Esophagus muscularis mucosa (tissue), 4 donors: Measurements from ENCODE around the gene GNAO1. TPM values are rescaled to one million over a fixed set of nuclear protein-coding genes. Genes with fewer than 3 reads are reported as not detected.
A peak's percentile ranks its signal among the peaks of the same experiment; 100 is the strongest.

ENCODE experiments used
- DNase-seq: peaks from one replicate; pipeline ENCODE4 v3.0.0-alpha.2; 2017; ENCODE audit errors: extremely low spot score
- H3K27ac ChIP-seq, 4 donors: fragments of 200-600 bp; sonication (generic); replicated peaks in 1 of 4; 1 replicate in 3 of 4; 2 replicates in 1 of 4; pipeline ENCODE4 v1.5.1; 2016 to 2019; ENCODE audit warnings: mild to moderate bottlenecking in 1 of 4
- H3K27me3 ChIP-seq, 4 donors: fragments of 200-600 bp; sonication (generic); one replicate each; pipeline versions ENCODE4 v1.5.1 to v1.6.0; 2016 to 2019
- H3K36me3 ChIP-seq, 4 donors: fragments of 200-600 bp; sonication (generic); one replicate each; pipeline ENCODE4 v1.5.1; 2016 to 2019
- H3K4me1 ChIP-seq, 4 donors: fragments of 200-600 bp; sonication (generic); one replicate each; pipeline ENCODE4 v1.5.1; 2016 to 2019
- H3K4me3 ChIP-seq, 4 donors: fragments of 200-600 bp; sonication (generic); 1 replicate in 2 of 4; 2 replicates in 2 of 4; pipeline ENCODE4 v1.5.1; 2016 to 2019; ENCODE audit warnings: mild to moderate bottlenecking in 4 of 4, moderate library complexity in 1 of 4
- H3K9me3 ChIP-seq, 4 donors: fragments of 200-600 bp; sonication (generic); 1 replicate in 3 of 4; 2 replicates in 1 of 4; pipeline ENCODE4 v1.5.1; 2016 to 2019
- EP300 ChIP-seq: sonication (generic); formaldehyde crosslinking; IDR thresholded peaks from one replicate; pipeline ENCODE4 v1.6.1; 2017; ENCODE audit warnings: antibody characterized with exemption
- POLR2A ChIP-seq: fragments of 450-650 bp; IDR thresholded peaks from one replicate; pipeline ENCODE4 v1.6.1; 2017; ENCODE audit warnings: antibody characterized with exemption, moderate library complexity, mild to moderate bottlenecking, low read depth
- POLR2AphosphoS5 ChIP-seq, 2 donors: sonication (generic); formaldehyde crosslinking; IDR thresholded peaks; one replicate each; pipeline ENCODE4 v1.6.1; 2017; ENCODE audit warnings: antibody characterized with exemption in 2 of 2
- WGBS: methylation state at CpG from one replicate; pipeline ENCODE4 v1.1.5; 2018; 5-methylcytosine and 5-hydroxymethylcytosine counted together
- intact Hi-C: fragments of 100-400 bp; cut with DNase I; formaldehyde crosslinking; loops from one replicate; pipeline ENCODE4 v1.15.1; 2023
- total RNA-seq, 4 donors: library from RNA; depleted of rRNA; stranded (reverse); fragments of >200 nt; gene quantifications; one replicate each; pipeline versions ENCODE4 v1.1.0 to v1.2.1, GENCODE V29; 2016
- TF ChIP-seq, protein P1 (sequence below), 3 experiments: fragments of 200-600 bp in 2 of 3; fragments of 450-650 bp in 1 of 3; sonication (generic) in 2 of 3; IDR thresholded peaks; one replicate each; pipeline ENCODE4 v1.5.1; 2017 to 2019; ENCODE audit warnings: antibody characterized with exemption in 3 of 3, mild to moderate bottlenecking in 2 of 3, moderate library complexity in 1 of 3

GNAO1 gene
- total RNA-seq, result 1 to 10 TPM; 2.1 to 6.8 (median 3.3) TPM

DNA sequence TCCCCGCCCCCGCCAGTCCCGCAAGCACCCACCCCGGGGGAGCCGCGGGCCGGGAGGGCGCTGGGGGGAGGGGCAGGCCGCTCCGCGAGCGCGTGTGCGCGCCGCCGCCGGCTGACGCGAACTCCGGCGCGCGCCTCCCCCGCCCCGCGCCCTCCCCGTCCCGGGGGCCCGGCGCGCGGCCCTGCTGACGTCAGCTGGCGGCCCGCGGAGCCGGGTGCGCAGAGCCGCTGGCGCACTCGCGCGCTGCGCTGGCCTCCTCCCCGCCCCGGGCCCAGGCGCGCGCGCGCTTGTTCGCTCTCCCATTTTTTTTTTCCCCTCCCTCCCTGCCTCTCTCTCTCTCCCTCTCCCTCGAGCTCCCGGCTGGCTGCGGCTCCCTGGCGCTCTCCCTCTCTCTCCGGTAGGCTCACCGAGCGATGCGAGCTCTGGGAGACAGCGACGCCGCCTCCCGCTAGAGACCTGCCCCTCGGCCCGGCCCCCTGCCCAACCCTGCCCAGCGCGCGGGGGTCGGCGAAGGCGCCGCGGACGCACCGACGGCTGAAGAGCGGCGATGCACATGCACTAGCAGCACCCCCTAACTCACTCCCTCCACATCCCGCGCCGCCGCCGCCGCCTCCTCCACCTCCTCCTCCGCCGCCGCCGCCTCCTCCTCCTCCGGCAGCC is at the start of gene GNAO1:
GNAO1 (plus strand) TSS at position 334 of the 660 bp plus-strand sequence. CDS start 747 bp downstream, outside the sequence.
- peak within 1 kb of the TSS; percentile 80 to 83 (median 82) for H3K27ac ChIP-seq
- no peak for DNase-seq
- peaks cover 0 to 46% (median 21%) of the 10 kb centered on the region in 4 donors for H3K27me3 ChIP-seq
- H3K9me3 ChIP-seq, result no peaks in the 10 kb centered on the region
- WGBS, result under 1% methylated on average over 37 of the region's 91 CpGs
- intact Hi-C loops, result no loop called here
- peaks cover 22 to 52% (median 48%) of the 10 kb centered on the region in 4 donors for H3K4me1 ChIP-seq
- H3K36me3 ChIP-seq, result no peaks in the 10 kb centered on the region
- H3K4me3 ChIP-seq, result peak within 1 kb of the TSS; percentile 64 to 84 (median 72)
- TF ChIP-seq, protein P1, sequence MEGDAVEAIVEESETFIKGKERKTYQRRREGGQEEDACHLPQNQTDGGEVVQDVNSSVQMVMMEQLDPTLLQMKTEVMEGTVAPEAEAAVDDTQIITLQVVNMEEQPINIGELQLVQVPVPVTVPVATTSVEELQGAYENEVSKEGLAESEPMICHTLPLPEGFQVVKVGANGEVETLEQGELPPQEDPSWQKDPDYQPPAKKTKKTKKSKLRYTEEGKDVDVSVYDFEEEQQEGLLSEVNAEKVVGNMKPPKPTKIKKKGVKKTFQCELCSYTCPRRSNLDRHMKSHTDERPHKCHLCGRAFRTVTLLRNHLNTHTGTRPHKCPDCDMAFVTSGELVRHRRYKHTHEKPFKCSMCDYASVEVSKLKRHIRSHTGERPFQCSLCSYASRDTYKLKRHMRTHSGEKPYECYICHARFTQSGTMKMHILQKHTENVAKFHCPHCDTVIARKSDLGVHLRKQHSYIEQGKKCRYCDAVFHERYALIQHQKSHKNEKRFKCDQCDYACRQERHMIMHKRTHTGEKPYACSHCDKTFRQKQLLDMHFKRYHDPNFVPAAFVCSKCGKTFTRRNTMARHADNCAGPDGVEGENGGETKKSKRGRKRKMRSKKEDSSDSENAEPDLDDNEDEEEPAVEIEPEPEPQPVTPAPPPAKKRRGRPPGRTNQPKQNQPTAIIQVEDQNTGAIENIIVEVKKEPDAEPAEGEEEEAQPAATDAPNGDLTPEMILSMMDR (IDR thresholded peaks at IDR 0.05), result no peak
- peak; percentile 1 to 16 for TF ChIP-seq POLR2AphosphoS5 (IDR thresholded peaks at IDR 0.05)

DNA sequence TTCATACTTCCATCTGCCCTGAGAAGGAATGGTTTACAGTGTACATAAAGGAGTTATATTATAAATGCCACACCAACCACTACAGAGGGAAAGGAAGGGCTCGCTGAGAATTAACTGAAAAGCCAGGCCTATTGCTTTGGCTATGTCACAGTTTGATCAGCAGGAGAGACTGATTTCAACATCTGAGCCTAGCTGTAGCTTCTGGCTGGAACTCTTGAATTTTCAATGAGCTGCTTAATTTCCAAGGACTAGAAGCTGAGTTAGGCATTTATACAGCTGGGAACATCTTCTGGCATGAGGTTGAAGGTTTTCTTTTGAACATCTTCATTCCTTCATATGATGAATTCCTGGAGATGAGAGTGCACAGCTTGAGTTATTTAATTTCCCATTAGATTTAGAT is 47.6 kb upstream of the GNAO1 start:
- H3K36me3 ChIP-seq, result no peaks in the 10 kb centered on the region
- DNase-seq, result no peak
- H3K27me3 ChIP-seq, result no peaks in the 10 kb centered on the region
- TF ChIP-seq, protein P1 (IDR thresholded peaks at IDR 0.05), result no peak
- no peak for TF ChIP-seq POLR2A
- TF ChIP-seq POLR2AphosphoS5 (IDR thresholded peaks at IDR 0.05), result no peak
- TF ChIP-seq EP300, result no peak
- no peaks in the 10 kb centered on the region for H3K9me3 ChIP-seq
- no peaks in the 10 kb centered on the region for H3K4me1 ChIP-seq
- no peak overlapping the region for H3K27ac ChIP-seq
- H3K4me3 ChIP-seq, result no peak overlapping the region
- intact Hi-C loops, result no loop called here
- WGBS, result 59% methylated on average over 1 of the region's 1 CpG

DNA sequence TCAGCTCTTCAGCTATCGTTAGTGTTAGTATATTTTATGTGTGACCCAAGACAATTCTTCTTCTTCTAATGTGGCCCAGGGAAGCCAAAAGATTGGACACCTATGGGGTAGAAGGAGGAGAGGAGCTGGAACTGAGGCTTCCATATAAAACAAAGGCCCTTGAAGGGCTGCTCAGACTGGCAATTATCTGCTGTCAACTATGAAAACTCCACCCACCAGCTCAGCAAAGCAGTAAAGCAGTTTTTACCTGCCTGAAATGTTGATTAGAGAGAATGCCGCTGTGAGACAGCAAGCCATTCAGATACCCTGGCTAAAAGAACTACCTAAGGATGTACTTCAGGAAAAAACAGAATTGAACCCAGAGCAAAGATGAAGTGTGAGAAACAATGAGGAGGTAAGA is 45.9 kb upstream of the GNAO1 start:
- Histone ChIP-seq H3K9me3 (no peaks in the 10 kb centered on the region), H3K27me3 (no peaks in the 10 kb centered on the region), H3K27ac (no peak overlapping the region), H3K36me3 (no peaks in the 10 kb centered on the region), H3K4me1 (no peaks in the 10 kb centered on the region), H3K4me3 (no peak overlapping the region)
- no peak for DNase-seq
- intact Hi-C loops, result no loop called here
- TF ChIP-seq, protein P1 (IDR thresholded peaks at IDR 0.05), result no peak
- TF ChIP-seq POLR2AphosphoS5 (IDR thresholded peaks at IDR 0.05), result no peak
- no peak for TF ChIP-seq POLR2A
- TF ChIP-seq EP300, result no peak
- WGBS, result 73% methylated on average over 2 of the region's 2 CpGs

DNA sequence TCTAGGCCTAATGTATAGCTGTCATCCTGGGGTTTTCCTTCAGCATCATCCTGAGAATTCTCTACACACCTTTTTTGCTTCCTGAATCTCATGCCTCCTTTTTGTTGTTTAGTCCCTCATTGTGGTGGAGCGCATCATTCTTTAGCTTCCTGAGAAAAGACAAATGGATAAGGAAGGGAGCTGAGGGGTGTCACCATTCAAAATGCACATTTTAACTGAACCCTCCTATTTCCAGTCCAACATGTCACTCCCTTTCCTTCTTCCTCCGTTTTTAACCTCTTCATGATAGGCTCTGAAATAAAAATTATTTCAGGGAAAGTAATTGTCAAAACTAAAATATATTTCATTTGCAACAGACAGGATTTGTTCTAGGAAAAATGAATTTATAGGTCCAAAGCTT is 39.7 kb upstream of the GNAO1 start:
- intact Hi-C loops, result no loop called here
- no peak overlapping the region for H3K27ac ChIP-seq
- no peak overlapping the region for H3K4me3 ChIP-seq
- no peaks in the 10 kb centered on the region for H3K4me1 ChIP-seq
- H3K36me3 ChIP-seq, result no peaks in the 10 kb centered on the region
- WGBS, result 85% methylated on average over 2 of the region's 2 CpGs
- H3K27me3 ChIP-seq, result no peaks in the 10 kb centered on the region
- TF ChIP-seq, protein P1 (IDR thresholded peaks at IDR 0.05), result no peak
- TF ChIP-seq POLR2AphosphoS5 (IDR thresholded peaks at IDR 0.05) (no peak), POLR2A (no peak), EP300 (no peak)
- no peak for DNase-seq
- no peaks in the 10 kb centered on the region for H3K9me3 ChIP-seq

DNA sequence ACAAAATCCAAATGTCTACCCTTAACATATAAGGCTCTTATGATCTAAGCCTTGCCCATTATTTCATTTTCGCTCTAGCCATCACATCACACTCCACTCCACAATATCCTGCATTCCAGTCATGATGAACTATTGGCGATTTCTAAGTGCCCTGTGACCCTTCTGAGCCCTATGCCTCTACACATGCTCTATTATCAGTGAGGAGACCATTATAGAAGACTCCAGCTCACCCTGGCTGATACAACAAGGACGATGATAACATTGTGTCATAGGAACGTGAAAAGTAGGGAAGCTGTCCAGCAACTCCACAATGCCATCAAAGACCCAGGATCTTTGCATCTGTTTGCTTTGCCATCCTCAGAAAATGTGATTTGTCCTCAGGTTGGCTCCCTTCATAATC is 29.6 kb upstream of the GNAO1 start:
- Histone ChIP-seq H3K4me1 (peaks cover 0 to 9% (median 6%) of the 10 kb centered on the region in 4 donors), H3K9me3 (no peaks in the 10 kb centered on the region), H3K27me3 (no peaks in the 10 kb centered on the region), H3K4me3 (no peak overlapping the region), H3K27ac (no peak overlapping the region), H3K36me3 (no peaks in the 10 kb centered on the region)
- intact Hi-C loops, result no loop called here
- DNase-seq, result no peak
- TF ChIP-seq POLR2A, result no peak
- TF ChIP-seq EP300, result no peak
- 81% methylated on average over 4 of the region's 4 CpGs for WGBS
